A549 (cell line): ENCODE data around the gene SSMEM1. TPM values are rescaled to one million over a fixed set of nuclear protein-coding genes. Genes with fewer than 3 reads are reported as not detected.

Source experiments
- ATAC-seq, 2 experiments: fragments of 200-7000 bp in 1 of 2; fragments of >200 bp in 1 of 2; cut with Nextera tagmentation in 1 of 2; cut with Tn5 transposase in 1 of 2; 3 replicates each; pipeline versions ENCODE4 v1.8.0 to v1.9.1; 2018 to 2020; ENCODE audit warnings: mild to moderate bottlenecking in 1 of 2, moderate library complexity in 1 of 2
- CTCF ChIA-PET: fragments of 300-600 bp; sonication (Branson Sonifier 250); formaldehyde crosslinking; extraction: SDS; loops from one replicate; lab custom pipeline; 2021; ENCODE audit warnings: antibody characterized with exemption, inconsistent platforms; lab: Yijun Ruan, JAX
- POLR2A ChIA-PET: fragments of 350-600 bp; formaldehyde crosslinking; extraction: SDS; loops from one replicate; lab custom pipeline; 2021; ENCODE audit warnings: antibody characterized with exemption, inconsistent platforms; lab: Yijun Ruan, JAX
- DNase-seq, 2 experiments: peaks; one replicate each; pipeline versions ENCODE4 v3.0.0 to v3.0.0-alpha.2; 2011 to 2016; ENCODE audit warnings: low read depth in 1 of 2, low spot score in 1 of 2
- FAIRE-seq: peaks from 2 replicates; lab custom pipeline; 2011; peaks lifted over from hg19 to GRCh38; lab: Jason Lieb, UNC
- H3K27ac ChIP-seq, 2 experiments: fragments of >200 bp; sonication (Bioruptor Twin); formaldehyde crosslinking; 3 replicates each; pipeline ENCODE4 v1.5.1; 2016 to 2017
- H3K4me1 ChIP-seq: fragments of >200 bp; sonication (Bioruptor Twin); formaldehyde crosslinking; 3 replicates; pipeline ENCODE4 v1.6.1; 2016
- H3K4me2 ChIP-seq: fragments of >200 bp; sonication (Bioruptor Twin); formaldehyde crosslinking; 3 replicates; pipeline ENCODE4 v1.6.1; 2016
- H3K4me3 ChIP-seq: fragments of >200 bp; sonication (Bioruptor Twin); formaldehyde crosslinking; 3 replicates; pipeline ENCODE4 v1.5.1; 2016
- H3K9me3 ChIP-seq: fragments of >200 bp; sonication (Bioruptor Twin); formaldehyde crosslinking; 3 replicates; pipeline ENCODE4 v1.6.1; 2016
- BCL3 ChIP-seq: fragments of >200 bp; sonication (Bioruptor Twin); formaldehyde crosslinking; IDR thresholded peaks from 3 replicates; pipeline ENCODE4 v1.6.1; 2016
- CEBPB ChIP-seq, 2 experiments: fragments of >200 bp in 1 of 2; sonication (Bioruptor Twin) in 1 of 2; formaldehyde crosslinking in 1 of 2; IDR thresholded peaks; 2 replicates each; pipeline ENCODE4 v1.6.1; 2012 to 2016
- CHD4 ChIP-seq: fragments of 200-600 bp; sonication (generic); IDR thresholded peaks from 2 replicates; pipeline ENCODE4 v1.6.1; 2016; ENCODE audit warnings: antibody characterized with exemption, mild to moderate bottlenecking, borderline replicate concordance
- CTCF ChIP-seq: fragments of >200 bp; sonication (Bioruptor Twin); formaldehyde crosslinking; IDR thresholded peaks from 3 replicates; pipeline ENCODE4 v1.5.1; 2016
- E2F6 ChIP-seq: IDR thresholded peaks from 2 replicates; pipeline ENCODE4 v1.6.1; 2012; ENCODE audit warnings: low read depth, borderline replicate concordance
- EP300 ChIP-seq, 2 experiments: fragments of >200 bp; sonication (Bioruptor Twin); formaldehyde crosslinking; IDR thresholded peaks; 2 replicates in 1 of 2; 3 replicates in 1 of 2; pipeline ENCODE4 v1.6.1; 2016 to 2017
- HES2 ChIP-seq: fragments of >200 bp; sonication (Bioruptor Twin); formaldehyde crosslinking; IDR thresholded peaks from 2 replicates; pipeline ENCODE4 v1.6.1; 2016
- HMGXB4 ChIP-seq: fragments of 250-450 bp; sonication (Bioruptor Pico); IDR thresholded peaks from 2 replicates; pipeline ENCODE4 v1.5.0; 2021; ENCODE audit warnings: mild to moderate bottlenecking, moderate library complexity, borderline replicate concordance
- HOXA7 ChIP-seq: fragments of 250-450 bp; sonication (Bioruptor Pico); IDR thresholded peaks from 2 replicates; pipeline ENCODE4 v1.5.0; 2020; ENCODE audit warnings: mild to moderate bottlenecking, moderate library complexity
- JUNB ChIP-seq: fragments of >200 bp; sonication (Bioruptor Twin); formaldehyde crosslinking; IDR thresholded peaks from 2 replicates; pipeline ENCODE4 v1.6.1; 2016
- KDM1A ChIP-seq: fragments of 200-600 bp; sonication (generic); IDR thresholded peaks from 2 replicates; pipeline ENCODE4 v1.6.1; 2016; ENCODE audit warnings: low read depth, mild to moderate bottlenecking
- KDM5A ChIP-seq: fragments of 200-600 bp; sonication (generic); IDR thresholded peaks from 2 replicates; pipeline ENCODE4 v1.6.1; 2016; ENCODE audit warnings: antibody characterized with exemption, mild to moderate bottlenecking
- MAFK ChIP-seq: fragments of 450-650 bp; IDR thresholded peaks from 2 replicates; pipeline ENCODE4 v1.6.1; 2014; ENCODE audit not compliant: partially characterized antibody
- RARB ChIP-seq: fragments of 250-450 bp; sonication (Bioruptor Pico); IDR thresholded peaks from 2 replicates; pipeline ENCODE4 v1.8.0; 2021; ENCODE audit warnings: mild to moderate bottlenecking, moderate library complexity
- RCOR1 ChIP-seq: fragments of 150-350 bp; IDR thresholded peaks from 2 replicates; pipeline ENCODE4 v1.6.1; 2014; ENCODE audit warnings: antibody characterized with exemption, low read length, low read depth
- REST ChIP-seq: fragments of 200-600 bp; sonication (generic); IDR thresholded peaks from 2 replicates; pipeline ENCODE4 v1.6.1; 2016; ENCODE audit warnings: antibody characterized with exemption, mild to moderate bottlenecking, moderate library complexity
- RFX5 ChIP-seq: fragments of 450-650 bp; IDR thresholded peaks from 2 replicates; pipeline ENCODE4 v1.7.1; 2014; ENCODE audit warnings: antibody characterized with exemption, mild to moderate bottlenecking, moderate library complexity
- RNF2 ChIP-seq: fragments of 200-600 bp; sonication (generic); IDR thresholded peaks from 2 replicates; pipeline ENCODE4 v1.6.1; 2016; ENCODE audit warnings: low read depth, mild to moderate bottlenecking, antibody characterized with exemption, moderate library complexity, borderline replicate concordance
- ZFP36 ChIP-seq: fragments of 450-650 bp; IDR thresholded peaks from 2 replicates; pipeline ENCODE4 v1.6.1; 2014; ENCODE audit warnings: borderline replicate concordance; ENCODE audit not compliant: partially characterized antibody
- ZNF302 ChIP-seq: fragments of 250-450 bp; sonication (Bioruptor Pico); IDR thresholded peaks from 2 replicates; pipeline ENCODE4 v1.9.0; 2021; ENCODE audit warnings: inconsistent platforms, mild to moderate bottlenecking, moderate library complexity
- WGBS: methylation state at CpG from one replicate; pipeline ENCODE4 v1.1.6; 2017; ENCODE audit errors: missing lambda C conversion rate; 5-methylcytosine and 5-hydroxymethylcytosine counted together
- polyA plus RNA-seq, 4 experiments: library from polyadenylated mRNA; depleted of rRNA in 3 of 4; stranded (reverse); fragments of >200 nt; fragmentation: RNase III in 1 of 4; extraction: RNeasy Plus Mini Kit Qiagen cat#74134 plus additional on column Dnase treatment in 1 of 4; gene quantifications; 2 replicates in 3 of 4; 3 replicates in 1 of 4; pipeline ENCODE4 v1.2.3, GENCODE V29; 2011 to 2017

The SSMEM1 gene
- polyA plus RNA-seq, 2 of the 4 experiments (the other 2 are of a cell fraction): not detected

- H3K4me1 ChIP-seq: no peaks in the 10 kb centered on the region
- no peaks in the 10 kb centered on the region for H3K9me3 ChIP-seq
- TF ChIP-seq RFX5: no peak
- TF ChIP-seq RARB: no peak
- TF ChIP-seq MAFK: no peak
- no peak for TF ChIP-seq CEBPB (IDR thresholded peaks at IDR 0.05)
- TF ChIP-seq RCOR1: no peak
- no peak for TF ChIP-seq CHD4
- no peak for TF ChIP-seq RNF2
- no peak for TF ChIP-seq HES2
- TF ChIP-seq KDM5A: no peak
- TF ChIP-seq JUNB: no peak
- TF ChIP-seq E2F6: no peak
- TF ChIP-seq ZNF302 (CRISPR knock-in tag): no peak
- TF ChIP-seq CTCF: no peak
- TF ChIP-seq HOXA7 (CRISPR knock-in tag): no peak
- no peak for TF ChIP-seq ZFP36
- no peak for TF ChIP-seq BCL3
- no peak for TF ChIP-seq REST
- TF ChIP-seq HMGXB4 (CRISPR knock-in tag): no peak
- TF ChIP-seq KDM1A: no peak
- no peak for TF ChIP-seq EP300 (IDR thresholded peaks at IDR 0.05)
- H3K4me3 ChIP-seq: no peak overlapping the region
- FAIRE-seq (no peak), ATAC-seq (no peak), DNase-seq (no peak)
- CTCF ChIA-PET: interaction anchor here (0.6 kb wide), 2 partner anchors 14 to 318 kb away, joined by 3 to 5 read pairs; no protein-coding TSS in a partner anchor
- no peak overlapping the region for H3K27ac ChIP-seq
- no peak overlapping the region for H3K4me2 ChIP-seq
- 91% methylated on average over 2 of the region's 2 CpGs for WGBS
- POLR2A ChIA-PET: interaction anchor here (1.2 kb wide), 1 partner anchor 18 kb away, joined by 4 read pairs; the partner anchor contains the start of gene TMEM209
Measured at GRCh38 chr7:130187360-130187759, 20.3 kb upstream of the SSMEM1 start.
